LoVo (cell line): ENCODE measurements around the gene TERF2IP.

ENCODE experiments used
- DNase-seq: peaks from one replicate; pipeline ENCODE4 v3.0.0-alpha.2; 2016; ENCODE audit warnings: low spot score

TERF2IP gene

GRCh38 chr16:75640598-75640997 lies 7.0 kb upstream of the TERF2IP start:
- no peak for DNase-seq

GRCh38 chr16:75644240-75645012 lies 3.1 kb upstream of the TERF2IP start:
- DNase-seq: no peak

- peak; percentile 14 for DNase-seq
These were observed 471 bp upstream of the TERF2IP start for GRCh38 chr16:75647112-75647491.

- DNase-seq: peak; percentile 83
These were observed 898 bp downstream of the TERF2IP start for GRCh38 chr16:75648265-75649076.

- DNase-seq: no peak
These were observed 6.3 kb downstream of the TERF2IP start for GRCh38 chr16:75653922-75654321.

GRCh38 chr16:75658175-75658574 lies 10.6 kb downstream of the TERF2IP start:
- DNase-seq: no peak

GRCh38 chr16:75660321-75660720 lies 12.7 kb downstream of the TERF2IP start:
- DNase-seq: no peak

GRCh38 chr16:75660726-75661302 lies 13.2 kb downstream of the TERF2IP start:
- DNase-seq: no peak

- no peak for DNase-seq
These were observed 19.9 kb downstream of the TERF2IP start for GRCh38 chr16:75667503-75667902.

GRCh38 chr16:75676909-75677308 lies 29.3 kb downstream of the TERF2IP start, which contains the start of gene CPHXL2:
Gene CPHXL2, minus strand, starts transcription at chr16:75677009. Its CDS starts 10 bp downstream, at chr16:75676999.
- no peak for DNase-seq

GRCh38 chr16:75679366-75679765 lies 31.8 kb downstream of the TERF2IP start:
- DNase-seq: no peak

GRCh38 chr16:75682308-75682707 lies 34.7 kb downstream of the TERF2IP start:
- DNase-seq: no peak

- no peak for DNase-seq
These were observed 39.8 kb downstream of the TERF2IP start for GRCh38 chr16:75687361-75687760.

- DNase-seq: no peak
These were observed 48.1 kb downstream of the TERF2IP start for GRCh38 chr16:75695708-75696107.

GRCh38 chr16:75697571-75697970 lies 50.0 kb downstream of the TERF2IP start:
- DNase-seq: no peak

- no peak for DNase-seq
These were observed 53.8 kb downstream of the TERF2IP start, which contains the start of gene DUXB for GRCh38 chr16:75701361-75701760. Gene DUXB, minus strand, starts transcription at chr16:75701461. Its CDS starts 43 bp downstream, at chr16:75701418.

- no peak for DNase-seq
These were observed 54.7 kb downstream of the TERF2IP start for GRCh38 chr16:75702242-75702641.

GRCh38 chr16:75703306-75703705 lies 55.7 kb downstream of the TERF2IP start:
- DNase-seq: no peak
